ENCODE results near the gene IL1RL1. TPM values are rescaled to one million over a fixed set of nuclear protein-coding genes. Genes with fewer than 3 reads are reported as not detected.

Gene IL1RL1
- total RNA-seq, 1 donor from 2014 or later, result 1.7 TPM

GRCh38 chr2:102356741-102357140 lies 45.4 kb downstream of the IL1RL1 start:
- no peak for ATAC-seq
- intact Hi-C loops (cut with DNase I), result loop anchor here (5.0 to 10.0 kb wide), 2 partner anchors 104 to 342 kb away; no protein-coding TSS in a partner anchor
- no peak for DNase-seq (ENCODE audit: missing footprints)

GRCh38 chr2:102357937-102358336 lies 46.6 kb downstream of the IL1RL1 start:
- intact Hi-C loops (cut with DNase I), result loop anchor here (5.0 to 10.0 kb wide), 2 partner anchors 106 to 343 kb away; no protein-coding TSS in a partner anchor
- ATAC-seq (no peak), DNase-seq (ENCODE audit: missing footprints) (no peak)

GRCh38 chr2:102358496-102358895 lies 47.1 kb downstream of the IL1RL1 start:
- intact Hi-C loops (cut with DNase I), result loop anchor here (5.0 to 10.0 kb wide), 2 partner anchors 106 to 344 kb away; no protein-coding TSS in a partner anchor
- DNase-seq (ENCODE audit: missing footprints), result no peak
- no peak for ATAC-seq

GRCh38 chr2:102359527-102359926 lies 48.2 kb downstream of the IL1RL1 start:
- ATAC-seq, result no peak
- no peak for DNase-seq (ENCODE audit: missing footprints)
- intact Hi-C loops (cut with DNase I), result loop anchor here (5.0 to 10.0 kb wide), 2 partner anchors 107 to 345 kb away; no protein-coding TSS in a partner anchor

- intact Hi-C loops (cut with DNase I), result no loop called here
- DNase-seq (ENCODE audit: missing footprints), result no peak
These were observed 50.4 kb downstream of the IL1RL1 start for GRCh38 chr2:102361632-102362241.

GRCh38 chr2:102365763-102366162 lies 54.4 kb downstream of the IL1RL1 start:
- no peak for DNase-seq (ENCODE audit: missing footprints)
- ATAC-seq, result no peak
- intact Hi-C loops (cut with DNase I), result no loop called here

More at GRCh38 chr2:102361632-102362241, 50.4 kb downstream of the IL1RL1 start:
- no peak for ATAC-seq

- ATAC-seq (no peak), DNase-seq (ENCODE audit: missing footprints) (no peak)
- intact Hi-C loops (cut with DNase I), result no loop called here
These were observed 55.2 kb downstream of the IL1RL1 start for GRCh38 chr2:102366406-102367112.

- intact Hi-C loops (cut with DNase I), result no loop called here
- no peak for DNase-seq (ENCODE audit: missing footprints)
- no peak for ATAC-seq
These were observed 56.1 kb downstream of the IL1RL1 start for GRCh38 chr2:102367331-102367971.

GRCh38 chr2:102368461-102369109 lies 57.2 kb downstream of the IL1RL1 start:
- no peak for ATAC-seq
- intact Hi-C loops (cut with DNase I), result no loop called here
- no peak for DNase-seq (ENCODE audit: missing footprints)

- intact Hi-C loops (cut with DNase I), result no loop called here
These were observed 58.5 kb downstream of the IL1RL1 start for GRCh38 chr2:102369866-102370265.

GRCh38 chr2:102376052-102376591 lies 64.8 kb downstream of the IL1RL1 start:
- DNase-seq (ENCODE audit: missing footprints) (no peak), ATAC-seq (no peak)
- intact Hi-C loops (cut with DNase I), result no loop called here

More at GRCh38 chr2:102369866-102370265, 58.5 kb downstream of the IL1RL1 start:
- no peak for DNase-seq (ENCODE audit: missing footprints)
- ATAC-seq, result no peak

- no peak for DNase-seq (ENCODE audit: missing footprints)
- ATAC-seq, result no peak
- intact Hi-C loops (cut with DNase I), result no loop called here
These were observed 72.4 kb downstream of the IL1RL1 start for GRCh38 chr2:102383722-102384121.

- DNase-seq (ENCODE audit: missing footprints), result no peak
- no peak for ATAC-seq
- intact Hi-C loops (cut with DNase I), result no loop called here
These were observed 74.2 kb downstream of the IL1RL1 start for GRCh38 chr2:102385522-102385921.

GRCh38 chr2:102386004-102386403 lies 74.6 kb downstream of the IL1RL1 start:
- intact Hi-C loops (cut with DNase I), result no loop called here
- no peak for ATAC-seq
- no peak for DNase-seq (ENCODE audit: missing footprints)

- DNase-seq (ENCODE audit: missing footprints), result no peak
- intact Hi-C loops (cut with DNase I), result no loop called here
- ATAC-seq, result no peak
These were observed 75.6 kb downstream of the IL1RL1 start for GRCh38 chr2:102386867-102387541.

- intact Hi-C loops (cut with DNase I), result no loop called here
- ATAC-seq, result no peak
- DNase-seq (ENCODE audit: missing footprints), result no peak
These were observed 76.6 kb downstream of the IL1RL1 start for GRCh38 chr2:102387763-102388546.

- intact Hi-C loops (cut with DNase I), result no loop called here
- DNase-seq (ENCODE audit: missing footprints) (no peak), ATAC-seq (no peak)
These were observed 80.2 kb downstream of the IL1RL1 start for GRCh38 chr2:102391565-102391964.

GRCh38 chr2:102392096-102392495 lies 80.7 kb downstream of the IL1RL1 start:
- ATAC-seq, result no peak

More at GRCh38 chr2:102392096-102392495, 80.7 kb downstream of the IL1RL1 start:
- DNase-seq (ENCODE audit: missing footprints), result no peak
- intact Hi-C loops (cut with DNase I), result no loop called here
